ENCODE measurements around the gene RRP12.

RRP12 gene

GRCh38 chr10:97338041-97338440 lies 63.1 kb downstream of the RRP12 start:
- no peak for DNase-seq (ENCODE audit: low read depth in 1 of 2, low spot score in 1 of 2)
- TF ChIP-seq CTCF (IDR thresholded peaks at IDR 0.05; ENCODE audit: insufficient read depth, low read length) (no peak), GABPA (IDR thresholded peaks at IDR 0.05; ENCODE audit: low read depth) (no peak), REST (IDR thresholded peaks at IDR 0.05; ENCODE audit: insufficient replicate concordance, low read depth) (no peak), SPI1 (IDR thresholded peaks at IDR 0.05; ENCODE audit: borderline replicate concordance, low read depth) (no peak), POLR2AphosphoS5 (IDR thresholded peaks at IDR 0.05; ENCODE audit: low read depth) (no peak)
- no peak overlapping the region for H3K4me3 ChIP-seq (replicated peaks; ENCODE audit: insufficient read depth, low read length)
- no peak overlapping the region for H3K27ac ChIP-seq (replicated peaks)
- H3K27me3 ChIP-seq (ENCODE audit: insufficient read depth, poor library complexity, severe bottlenecking) = no peaks in the 10 kb centered on the region

GRCh38 chr10:97336942-97337831 lies 64.0 kb downstream of the RRP12 start:
- DNase-seq (ENCODE audit: low read depth in 1 of 2, low spot score in 1 of 2) = no peak
- Histone ChIP-seq H3K27ac (replicated peaks) (peak overlapping the region; percentile 98), H3K4me3 (replicated peaks; ENCODE audit: insufficient read depth, low read length) (no peak overlapping the region), H3K27me3 (ENCODE audit: insufficient read depth, poor library complexity, severe bottlenecking) (no peaks in the 10 kb centered on the region)
- no peak for TF ChIP-seq GABPA (IDR thresholded peaks at IDR 0.05; ENCODE audit: low read depth)
- TF ChIP-seq REST (IDR thresholded peaks at IDR 0.05; ENCODE audit: insufficient replicate concordance, low read depth) = no peak
- no peak for TF ChIP-seq SPI1 (IDR thresholded peaks at IDR 0.05; ENCODE audit: borderline replicate concordance, low read depth)
- no peak for TF ChIP-seq POLR2AphosphoS5 (IDR thresholded peaks at IDR 0.05; ENCODE audit: low read depth)
- TF ChIP-seq CTCF (IDR thresholded peaks at IDR 0.05; ENCODE audit: insufficient read depth, low read length) = no peak

- no peak for TF ChIP-seq POLR2AphosphoS5 (IDR thresholded peaks at IDR 0.05; ENCODE audit: low read depth)
- no peak for TF ChIP-seq REST (IDR thresholded peaks at IDR 0.05; ENCODE audit: insufficient replicate concordance, low read depth)
- Histone ChIP-seq H3K27ac (replicated peaks) (peak overlapping the region; percentile 98), H3K27me3 (ENCODE audit: insufficient read depth, poor library complexity, severe bottlenecking) (no peaks in the 10 kb centered on the region), H3K4me3 (replicated peaks; ENCODE audit: insufficient read depth, low read length) (no peak overlapping the region)
- DNase-seq (ENCODE audit: low read depth in 1 of 2, low spot score in 1 of 2) = no peak
Observed at GRCh38 chr10:97336446-97336845, 64.7 kb downstream of the RRP12 start.
